Neural cell (in vitro differentiated cells): Measurements from ENCODE around the gene TRPV3.

Experiments
- MXI1 ChIP-seq: fragments of 450-650 bp; conservative IDR thresholded peaks from 2 replicates; pipeline ENCODE4 v1.6.1; 2014; ENCODE audit warnings: antibody characterized with exemption, mild to moderate bottlenecking; ENCODE audit not compliant: poor library complexity, severe bottlenecking
- POLR2AphosphoS5 ChIP-seq: IDR thresholded peaks from 2 replicates; pipeline ENCODE4 v1.6.1; 2012
- TF ChIP-seq, protein P1 (sequence below): fragments of 450-650 bp; IDR thresholded peaks from 2 replicates; pipeline ENCODE4 v1.5.1; 2014; ENCODE audit warnings: antibody characterized with exemption, mild to moderate bottlenecking, moderate library complexity; ENCODE audit not compliant: poor library complexity, severe bottlenecking
- TF ChIP-seq, protein P2 (sequence below): IDR thresholded peaks from 2 replicates; pipeline ENCODE4 v1.6.1; 2012; ENCODE audit warnings: borderline replicate concordance

DNA sequence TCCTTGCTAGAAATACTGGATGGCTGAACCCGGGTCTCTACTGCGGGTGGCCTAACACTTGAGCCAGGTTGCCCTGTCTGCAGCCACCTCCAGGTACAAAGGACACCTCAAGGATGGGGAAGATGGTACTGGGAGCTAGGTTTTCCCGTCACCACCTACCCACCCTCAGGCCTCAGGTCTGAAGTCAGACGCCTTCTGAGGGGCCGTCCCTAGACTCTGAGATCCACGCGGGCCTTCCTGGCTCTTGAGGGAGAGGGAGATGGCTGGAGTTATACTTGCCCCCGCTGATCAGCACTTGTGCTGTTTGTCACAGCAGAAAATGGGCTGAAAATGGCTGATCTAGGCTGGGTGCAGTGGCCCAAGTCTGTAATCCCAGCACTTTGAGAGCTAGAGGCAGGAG, 10.6 kb downstream of the TRPV3 start:
- TF ChIP-seq, protein P1, sequence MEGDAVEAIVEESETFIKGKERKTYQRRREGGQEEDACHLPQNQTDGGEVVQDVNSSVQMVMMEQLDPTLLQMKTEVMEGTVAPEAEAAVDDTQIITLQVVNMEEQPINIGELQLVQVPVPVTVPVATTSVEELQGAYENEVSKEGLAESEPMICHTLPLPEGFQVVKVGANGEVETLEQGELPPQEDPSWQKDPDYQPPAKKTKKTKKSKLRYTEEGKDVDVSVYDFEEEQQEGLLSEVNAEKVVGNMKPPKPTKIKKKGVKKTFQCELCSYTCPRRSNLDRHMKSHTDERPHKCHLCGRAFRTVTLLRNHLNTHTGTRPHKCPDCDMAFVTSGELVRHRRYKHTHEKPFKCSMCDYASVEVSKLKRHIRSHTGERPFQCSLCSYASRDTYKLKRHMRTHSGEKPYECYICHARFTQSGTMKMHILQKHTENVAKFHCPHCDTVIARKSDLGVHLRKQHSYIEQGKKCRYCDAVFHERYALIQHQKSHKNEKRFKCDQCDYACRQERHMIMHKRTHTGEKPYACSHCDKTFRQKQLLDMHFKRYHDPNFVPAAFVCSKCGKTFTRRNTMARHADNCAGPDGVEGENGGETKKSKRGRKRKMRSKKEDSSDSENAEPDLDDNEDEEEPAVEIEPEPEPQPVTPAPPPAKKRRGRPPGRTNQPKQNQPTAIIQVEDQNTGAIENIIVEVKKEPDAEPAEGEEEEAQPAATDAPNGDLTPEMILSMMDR, result no peak
- TF ChIP-seq MXI1 (no peak), POLR2AphosphoS5 (no peak)
- TF ChIP-seq, protein P2, sequence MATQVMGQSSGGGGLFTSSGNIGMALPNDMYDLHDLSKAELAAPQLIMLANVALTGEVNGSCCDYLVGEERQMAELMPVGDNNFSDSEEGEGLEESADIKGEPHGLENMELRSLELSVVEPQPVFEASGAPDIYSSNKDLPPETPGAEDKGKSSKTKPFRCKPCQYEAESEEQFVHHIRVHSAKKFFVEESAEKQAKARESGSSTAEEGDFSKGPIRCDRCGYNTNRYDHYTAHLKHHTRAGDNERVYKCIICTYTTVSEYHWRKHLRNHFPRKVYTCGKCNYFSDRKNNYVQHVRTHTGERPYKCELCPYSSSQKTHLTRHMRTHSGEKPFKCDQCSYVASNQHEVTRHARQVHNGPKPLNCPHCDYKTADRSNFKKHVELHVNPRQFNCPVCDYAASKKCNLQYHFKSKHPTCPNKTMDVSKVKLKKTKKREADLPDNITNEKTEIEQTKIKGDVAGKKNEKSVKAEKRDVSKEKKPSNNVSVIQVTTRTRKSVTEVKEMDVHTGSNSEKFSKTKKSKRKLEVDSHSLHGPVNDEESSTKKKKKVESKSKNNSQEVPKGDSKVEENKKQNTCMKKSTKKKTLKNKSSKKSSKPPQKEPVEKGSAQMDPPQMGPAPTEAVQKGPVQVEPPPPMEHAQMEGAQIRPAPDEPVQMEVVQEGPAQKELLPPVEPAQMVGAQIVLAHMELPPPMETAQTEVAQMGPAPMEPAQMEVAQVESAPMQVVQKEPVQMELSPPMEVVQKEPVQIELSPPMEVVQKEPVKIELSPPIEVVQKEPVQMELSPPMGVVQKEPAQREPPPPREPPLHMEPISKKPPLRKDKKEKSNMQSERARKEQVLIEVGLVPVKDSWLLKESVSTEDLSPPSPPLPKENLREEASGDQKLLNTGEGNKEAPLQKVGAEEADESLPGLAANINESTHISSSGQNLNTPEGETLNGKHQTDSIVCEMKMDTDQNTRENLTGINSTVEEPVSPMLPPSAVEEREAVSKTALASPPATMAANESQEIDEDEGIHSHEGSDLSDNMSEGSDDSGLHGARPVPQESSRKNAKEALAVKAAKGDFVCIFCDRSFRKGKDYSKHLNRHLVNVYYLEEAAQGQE, result no peak
